SK-N-SH treated with all-trans-retinoic acid at 6 μM for 48 hours (cell line): ENCODE results near the gene CNOT6L.
"Not testable (repeated sequence)": the region's sequence is repeated elsewhere in the genome, so short reads cannot be mapped to it uniquely, and the experiment has no call there.

ENCODE experiments used
- ATAC-seq: fragments of 200-7000 bp; cut with Tn5 transposase; 3 replicates; pipeline ENCODE4 v1.9.1; 2020; ENCODE audit warnings: mild to moderate bottlenecking, moderate library complexity
- ARNTL ChIP-seq: fragments of 450-650 bp; formaldehyde crosslinking; IDR thresholded peaks from 2 replicates; pipeline ENCODE4 v1.5.0; 2020; ENCODE audit warnings: low read depth, mild to moderate bottlenecking, moderate library complexity, borderline replicate concordance
- BACH2 ChIP-seq: fragments of 250-450 bp; sonication (Bioruptor Pico); IDR thresholded peaks from 2 replicates; pipeline ENCODE4 v1.9.0; 2021; ENCODE audit warnings: mild to moderate bottlenecking, borderline replicate concordance
- CSDC2 ChIP-seq: fragments of 250-450 bp; sonication (Bioruptor Pico); IDR thresholded peaks from 2 replicates; pipeline ENCODE4 v1.5.0; 2020; ENCODE audit warnings: mild to moderate bottlenecking, moderate library complexity
- ESRRG ChIP-seq: fragments of 250-450 bp; sonication (Bioruptor Pico); IDR thresholded peaks from 2 replicates; pipeline ENCODE4 v1.6.1; 2021; ENCODE audit warnings: mild to moderate bottlenecking
- GLIS3 ChIP-seq: fragments of 250-450 bp; sonication (Bioruptor Pico); IDR thresholded peaks from 2 replicates; pipeline ENCODE4 v1.5.0; 2020; ENCODE audit warnings: mild to moderate bottlenecking, moderate library complexity
- ISL1 ChIP-seq: fragments of 250-450 bp; sonication (Bioruptor Pico); IDR thresholded peaks from 2 replicates; pipeline ENCODE4 v2.1.2; 2022; ENCODE audit warnings: mild to moderate bottlenecking, moderate library complexity
- OSR1 ChIP-seq: fragments of 250-450 bp; sonication (Bioruptor Pico); IDR thresholded peaks from 2 replicates; pipeline ENCODE4 v1.8.0; 2022; ENCODE audit warnings: moderate library complexity, mild to moderate bottlenecking, inconsistent platforms
- PPARA ChIP-seq: fragments of 250-450 bp; sonication (Bioruptor Pico); IDR thresholded peaks from 2 replicates; pipeline ENCODE4 v1.5.0; 2020; ENCODE audit warnings: mild to moderate bottlenecking, borderline replicate concordance
- RARB ChIP-seq: fragments of 250-450 bp; sonication (Bioruptor Pico); IDR thresholded peaks from 2 replicates; pipeline ENCODE4 v1.8.0; 2021; ENCODE audit warnings: mild to moderate bottlenecking, moderate library complexity
- TCF4 ChIP-seq: fragments of 250-450 bp; sonication (Bioruptor Pico); IDR thresholded peaks from 2 replicates; pipeline ENCODE4 v1.8.0; 2021; ENCODE audit warnings: mild to moderate bottlenecking, moderate library complexity, borderline replicate concordance
- TOX ChIP-seq: fragments of 250-450 bp; sonication (Bioruptor Pico); IDR thresholded peaks from 2 replicates; pipeline ENCODE4 v1.8.0; 2021; ENCODE audit warnings: mild to moderate bottlenecking, moderate library complexity, borderline replicate concordance
- ZC3H10 ChIP-seq: fragments of 250-450 bp; sonication (Bioruptor Pico); IDR thresholded peaks from 2 replicates; pipeline ENCODE4 v1.5.1; 2021; ENCODE audit warnings: mild to moderate bottlenecking, moderate library complexity
- ZFP3 ChIP-seq: fragments of 250-450 bp; sonication (Bioruptor Pico); IDR thresholded peaks from 2 replicates; pipeline ENCODE4 v1.5.0; 2020; ENCODE audit warnings: mild to moderate bottlenecking, moderate library complexity
- ZFP30 ChIP-seq: fragments of 450-650 bp; formaldehyde crosslinking; IDR thresholded peaks from 2 replicates; pipeline ENCODE4 v1.5.0; 2022; ENCODE audit warnings: mild to moderate bottlenecking, moderate library complexity
- ZNF70 ChIP-seq: fragments of 450-650 bp; formaldehyde crosslinking; IDR thresholded peaks from 2 replicates; pipeline ENCODE4 v1.5.0; 2020; ENCODE audit warnings: mild to moderate bottlenecking, moderate library complexity
- ZNF8 ChIP-seq: fragments of 450-650 bp; formaldehyde crosslinking; IDR thresholded peaks from 2 replicates; pipeline ENCODE4 v1.5.0; 2020; ENCODE audit warnings: mild to moderate bottlenecking, moderate library complexity
- TF ChIP-seq, protein P1 (sequence below): fragments of 250-450 bp; sonication (Bioruptor Pico); IDR thresholded peaks from 2 replicates; pipeline ENCODE4 v1.8.0; 2021; ENCODE audit warnings: low read depth, mild to moderate bottlenecking, moderate library complexity, borderline replicate concordance
- TF ChIP-seq, protein P2 (sequence below): fragments of 250-450 bp; sonication (Bioruptor Pico); IDR thresholded peaks from 2 replicates; pipeline ENCODE4 v1.5.1; 2021; ENCODE audit warnings: mild to moderate bottlenecking, moderate library complexity
- TF ChIP-seq, protein P3 (sequence below): fragments of 250-450 bp; sonication (Bioruptor Pico); IDR thresholded peaks from 2 replicates; pipeline ENCODE4 v1.5.1; 2020; ENCODE audit warnings: low read depth, mild to moderate bottlenecking, moderate library complexity
- TF ChIP-seq, protein P4 (sequence below): fragments of 250-450 bp; sonication (Bioruptor Pico); IDR thresholded peaks from 2 replicates; pipeline ENCODE4 v1.5.0; 2020; ENCODE audit warnings: mild to moderate bottlenecking, moderate library complexity

CNOT6L gene

DNA sequence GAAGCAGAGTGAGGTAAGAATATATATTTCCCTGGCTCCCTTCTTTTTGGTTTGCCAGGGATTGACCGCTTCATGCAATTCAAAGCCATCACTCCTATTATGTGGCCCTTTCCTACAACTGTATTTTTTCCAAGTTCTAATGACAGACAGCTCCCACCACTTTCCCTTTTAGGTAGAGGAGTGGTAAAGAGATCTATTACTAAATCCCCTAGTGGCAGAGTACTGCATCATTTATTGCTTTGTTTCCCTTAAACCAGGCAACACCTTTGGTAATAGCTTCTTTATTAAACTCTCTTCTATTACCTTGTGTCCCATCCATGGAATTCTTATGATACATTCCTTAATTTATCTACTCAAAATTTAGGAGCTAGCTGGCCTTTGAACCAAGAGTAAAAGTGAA is 90.7 kb downstream of the CNOT6L start:
- no peak for ATAC-seq
- TF ChIP-seq, protein P1, sequence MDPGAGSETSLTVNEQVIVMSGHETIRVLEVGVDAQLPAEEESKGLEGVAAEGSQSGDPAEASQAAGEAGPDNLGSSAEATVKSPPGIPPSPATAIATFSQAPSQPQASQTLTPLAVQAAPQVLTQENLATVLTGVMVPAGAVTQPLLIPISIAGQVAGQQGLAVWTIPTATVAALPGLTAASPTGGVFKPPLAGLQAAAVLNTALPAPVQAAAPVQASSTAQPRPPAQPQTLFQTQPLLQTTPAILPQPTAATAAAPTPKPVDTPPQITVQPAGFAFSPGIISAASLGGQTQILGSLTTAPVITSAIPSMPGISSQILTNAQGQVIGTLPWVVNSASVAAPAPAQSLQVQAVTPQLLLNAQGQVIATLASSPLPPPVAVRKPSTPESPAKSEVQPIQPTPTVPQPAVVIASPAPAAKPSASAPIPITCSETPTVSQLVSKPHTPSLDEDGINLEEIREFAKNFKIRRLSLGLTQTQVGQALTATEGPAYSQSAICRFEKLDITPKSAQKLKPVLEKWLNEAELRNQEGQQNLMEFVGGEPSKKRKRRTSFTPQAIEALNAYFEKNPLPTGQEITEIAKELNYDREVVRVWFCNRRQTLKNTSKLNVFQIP (CRISPR knock-in tag) = no peak
- TF ChIP-seq ZC3H10 (no peak), ZFP30 (CRISPR knock-in tag) (no peak), BACH2 (CRISPR knock-in tag) (no peak), ISL1 (CRISPR knock-in tag) (no peak), ARNTL (CRISPR knock-in tag) (no peak), CSDC2 (no peak), GLIS3 (CRISPR knock-in tag) (no peak), PPARA (CRISPR knock-in tag) (no peak), OSR1 (no peak), TOX (CRISPR knock-in tag) (no peak), ZNF70 (CRISPR knock-in tag) (no peak), ZFP3 (CRISPR knock-in tag) (no peak), RARB (CRISPR knock-in tag) (no peak), ZNF8 (no peak)
- TF ChIP-seq, protein P2, sequence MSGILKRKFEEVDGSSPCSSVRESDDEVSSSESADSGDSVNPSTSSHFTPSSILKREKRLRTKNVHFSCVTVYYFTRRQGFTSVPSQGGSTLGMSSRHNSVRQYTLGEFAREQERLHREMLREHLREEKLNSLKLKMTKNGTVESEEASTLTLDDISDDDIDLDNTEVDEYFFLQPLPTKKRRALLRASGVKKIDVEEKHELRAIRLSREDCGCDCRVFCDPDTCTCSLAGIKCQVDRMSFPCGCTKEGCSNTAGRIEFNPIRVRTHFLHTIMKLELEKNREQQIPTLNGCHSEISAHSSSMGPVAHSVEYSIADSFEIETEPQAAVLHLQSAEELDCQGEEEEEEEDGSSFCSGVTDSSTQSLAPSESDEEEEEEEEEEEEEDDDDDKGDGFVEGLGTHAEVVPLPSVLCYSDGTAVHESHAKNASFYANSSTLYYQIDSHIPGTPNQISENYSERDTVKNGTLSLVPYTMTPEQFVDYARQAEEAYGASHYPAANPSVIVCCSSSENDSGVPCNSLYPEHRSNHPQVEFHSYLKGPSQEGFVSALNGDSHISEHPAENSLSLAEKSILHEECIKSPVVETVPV = no peak
- TF ChIP-seq, protein P3, sequence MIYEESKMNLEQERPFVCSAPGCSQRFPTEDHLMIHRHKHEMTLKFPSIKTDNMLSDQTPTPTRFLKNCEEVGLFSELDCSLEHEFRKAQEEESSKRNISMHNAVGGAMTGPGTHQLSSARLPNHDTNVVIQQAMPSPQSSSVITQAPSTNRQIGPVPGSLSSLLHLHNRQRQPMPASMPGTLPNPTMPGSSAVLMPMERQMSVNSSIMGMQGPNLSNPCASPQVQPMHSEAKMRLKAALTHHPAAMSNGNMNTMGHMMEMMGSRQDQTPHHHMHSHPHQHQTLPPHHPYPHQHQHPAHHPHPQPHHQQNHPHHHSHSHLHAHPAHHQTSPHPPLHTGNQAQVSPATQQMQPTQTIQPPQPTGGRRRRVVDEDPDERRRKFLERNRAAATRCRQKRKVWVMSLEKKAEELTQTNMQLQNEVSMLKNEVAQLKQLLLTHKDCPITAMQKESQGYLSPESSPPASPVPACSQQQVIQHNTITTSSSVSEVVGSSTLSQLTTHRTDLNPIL (CRISPR knock-in tag) = no peak

DNA sequence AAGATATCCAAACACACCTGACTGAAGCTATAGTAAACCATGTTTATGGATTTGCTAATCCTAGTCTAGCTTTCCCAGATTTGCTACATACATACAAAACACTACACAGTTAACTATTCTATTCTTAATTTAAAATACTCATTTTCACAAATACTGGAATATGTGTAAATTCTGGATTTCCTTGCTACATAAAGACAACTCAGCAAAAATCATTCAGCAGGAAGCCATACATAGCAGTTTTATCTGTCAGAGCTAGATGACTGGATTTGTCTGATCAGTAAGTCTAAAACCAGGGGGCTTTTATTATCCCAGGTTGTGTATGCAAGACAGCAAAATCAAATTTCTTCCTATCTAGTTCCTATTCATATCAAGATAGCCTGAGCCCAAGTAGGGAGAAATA is 98.1 kb downstream of the CNOT6L start:
- ATAC-seq = no peak
- TF ChIP-seq, protein P4, sequence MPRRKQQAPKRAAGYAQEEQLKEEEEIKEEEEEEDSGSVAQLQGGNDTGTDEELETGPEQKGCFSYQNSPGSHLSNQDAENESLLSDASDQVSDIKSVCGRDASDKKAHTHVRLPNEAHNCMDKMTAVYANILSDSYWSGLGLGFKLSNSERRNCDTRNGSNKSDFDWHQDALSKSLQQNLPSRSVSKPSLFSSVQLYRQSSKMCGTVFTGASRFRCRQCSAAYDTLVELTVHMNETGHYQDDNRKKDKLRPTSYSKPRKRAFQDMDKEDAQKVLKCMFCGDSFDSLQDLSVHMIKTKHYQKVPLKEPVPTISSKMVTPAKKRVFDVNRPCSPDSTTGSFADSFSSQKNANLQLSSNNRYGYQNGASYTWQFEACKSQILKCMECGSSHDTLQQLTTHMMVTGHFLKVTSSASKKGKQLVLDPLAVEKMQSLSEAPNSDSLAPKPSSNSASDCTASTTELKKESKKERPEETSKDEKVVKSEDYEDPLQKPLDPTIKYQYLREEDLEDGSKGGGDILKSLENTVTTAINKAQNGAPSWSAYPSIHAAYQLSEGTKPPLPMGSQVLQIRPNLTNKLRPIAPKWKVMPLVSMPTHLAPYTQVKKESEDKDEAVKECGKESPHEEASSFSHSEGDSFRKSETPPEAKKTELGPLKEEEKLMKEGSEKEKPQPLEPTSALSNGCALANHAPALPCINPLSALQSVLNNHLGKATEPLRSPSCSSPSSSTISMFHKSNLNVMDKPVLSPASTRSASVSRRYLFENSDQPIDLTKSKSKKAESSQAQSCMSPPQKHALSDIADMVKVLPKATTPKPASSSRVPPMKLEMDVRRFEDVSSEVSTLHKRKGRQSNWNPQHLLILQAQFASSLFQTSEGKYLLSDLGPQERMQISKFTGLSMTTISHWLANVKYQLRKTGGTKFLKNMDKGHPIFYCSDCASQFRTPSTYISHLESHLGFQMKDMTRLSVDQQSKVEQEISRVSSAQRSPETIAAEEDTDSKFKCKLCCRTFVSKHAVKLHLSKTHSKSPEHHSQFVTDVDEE (CRISPR knock-in tag) = no peak
- no peak for TF ChIP-seq ZNF70 (CRISPR knock-in tag)
- no peak for TF ChIP-seq ZFP3 (CRISPR knock-in tag)
- TF ChIP-seq CSDC2 = no peak
- no peak for TF ChIP-seq PPARA (CRISPR knock-in tag)
- no peak for TF ChIP-seq ISL1 (CRISPR knock-in tag)
- no peak for TF ChIP-seq ZFP30 (CRISPR knock-in tag)

DNA sequence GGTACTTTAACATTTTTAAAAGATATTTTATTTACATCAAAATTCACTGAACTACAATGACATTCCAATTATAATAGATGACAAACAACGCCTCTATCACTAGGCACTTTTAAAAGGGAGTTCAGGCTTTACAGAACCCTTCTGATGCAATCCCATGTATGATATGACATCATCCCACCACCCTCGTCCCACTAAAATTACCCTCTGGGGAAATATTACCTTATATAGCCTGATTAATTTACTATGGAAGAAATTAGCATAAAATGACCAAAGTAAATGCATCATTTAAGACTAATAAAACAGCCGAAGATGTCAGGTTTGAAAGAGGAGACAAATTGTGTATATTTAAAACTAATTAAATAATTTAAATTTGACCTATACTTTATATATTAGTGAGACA is 100.7 kb downstream of the CNOT6L start:
- ATAC-seq = not testable (repeated sequence)

DNA sequence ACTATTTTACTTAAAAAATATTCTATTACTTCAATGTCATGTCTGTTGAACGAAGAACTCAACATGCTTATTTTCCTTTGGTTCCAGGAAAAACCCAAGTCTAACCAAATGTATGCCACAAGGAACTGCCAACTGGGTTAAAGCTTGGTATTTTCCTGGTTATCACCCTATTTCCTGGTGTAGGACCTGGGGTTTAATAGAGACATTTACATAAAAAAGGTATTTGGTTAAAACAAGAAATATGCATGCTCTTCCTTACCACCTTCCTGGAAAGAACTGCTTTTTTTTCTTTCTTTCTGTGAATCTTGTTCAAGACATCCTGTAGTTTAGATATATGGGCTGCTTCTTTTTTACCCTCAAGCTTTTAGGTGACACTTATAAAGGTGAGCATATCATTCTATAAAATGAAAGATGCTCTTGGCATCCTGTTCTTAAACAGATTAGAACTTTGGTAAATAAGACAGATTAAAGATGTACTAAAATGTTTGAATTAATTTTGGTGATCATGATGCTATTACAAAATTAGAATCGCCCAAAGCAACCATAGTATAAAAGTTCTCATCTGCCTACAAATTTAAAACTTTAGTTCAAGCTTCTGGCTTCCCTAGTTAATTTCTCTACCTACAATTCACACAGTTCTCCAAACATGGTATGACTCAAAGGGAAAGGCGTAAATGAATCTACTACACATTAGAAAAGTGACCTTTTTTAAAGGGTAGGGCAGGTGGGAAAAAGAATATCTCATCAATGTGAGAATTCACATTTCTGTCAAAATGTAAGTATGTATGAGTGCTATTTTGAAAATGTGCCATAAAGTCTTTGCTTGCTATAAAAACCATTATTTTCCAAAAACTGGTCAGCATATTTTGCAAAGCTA is 103.5 kb downstream of the CNOT6L start:
- TF ChIP-seq ZFP3 (CRISPR knock-in tag) (no peak), ISL1 (CRISPR knock-in tag) (no peak), ZFP30 (CRISPR knock-in tag) (no peak), ESRRG (CRISPR knock-in tag) (no peak), GLIS3 (CRISPR knock-in tag) (no peak), TCF4 (no peak), RARB (CRISPR knock-in tag) (no peak)
- no peak for ATAC-seq
